HG03025 (cell line): ENCODE data around the gene CNTNAP2.
"Not testable (repeated sequence)": the region's sequence is repeated elsewhere in the genome, so short reads cannot be mapped to it uniquely, and the experiment has no call there.

Experiments
- ATAC-seq: cut with Tn5 transposase; IDR thresholded peaks from one replicate; pipeline ENCODE4 v1.9.1; 2021; ENCODE audit warnings: mild to moderate bottlenecking, moderate library complexity; ENCODE audit not compliant: unreplicated experiment, low FRiP score

Gene CNTNAP2

DNA sequence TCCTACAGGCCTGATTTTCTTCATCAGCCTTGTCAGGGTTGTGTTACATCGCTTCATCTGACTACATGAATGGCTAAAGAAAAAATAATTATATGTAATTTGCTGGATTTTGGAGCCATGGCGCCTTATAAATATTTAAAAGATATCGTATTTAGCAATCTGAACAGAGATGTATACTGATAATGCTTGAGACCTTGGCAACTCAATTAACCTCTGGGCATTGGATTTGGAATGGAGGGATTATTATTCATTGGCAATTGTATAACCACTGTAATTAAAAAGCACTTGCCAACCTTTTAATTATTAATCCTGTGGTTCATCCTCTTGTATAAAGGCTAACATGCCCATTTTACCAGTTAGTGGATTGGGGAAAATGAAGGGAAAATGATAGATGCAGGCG is 745.1 kb downstream of the CNTNAP2 start:
- no peak for ATAC-seq

DNA sequence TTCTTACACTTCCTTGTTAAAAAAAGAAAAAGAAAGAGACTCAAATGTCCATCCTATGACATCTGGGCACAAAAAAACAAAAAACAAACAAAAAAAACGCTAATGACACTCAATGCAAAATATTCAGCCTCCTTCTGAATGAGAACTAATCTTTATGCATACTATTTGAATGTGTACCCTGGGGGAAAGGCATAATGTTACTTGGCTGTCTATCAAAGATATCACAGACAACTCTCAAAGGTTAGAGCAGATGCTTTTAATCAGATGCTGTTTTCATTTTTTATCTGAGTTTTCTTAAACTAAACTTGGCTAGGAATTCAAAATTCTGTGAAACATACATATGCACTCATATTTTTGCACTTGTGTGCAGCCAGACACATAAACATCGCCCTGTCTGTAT is 745.8 kb downstream of the CNTNAP2 start:
- ATAC-seq: no peak

GRCh38 chr7:146864644-146865043 is 748.0 kb downstream of the CNTNAP2 start:
- no peak for ATAC-seq

DNA sequence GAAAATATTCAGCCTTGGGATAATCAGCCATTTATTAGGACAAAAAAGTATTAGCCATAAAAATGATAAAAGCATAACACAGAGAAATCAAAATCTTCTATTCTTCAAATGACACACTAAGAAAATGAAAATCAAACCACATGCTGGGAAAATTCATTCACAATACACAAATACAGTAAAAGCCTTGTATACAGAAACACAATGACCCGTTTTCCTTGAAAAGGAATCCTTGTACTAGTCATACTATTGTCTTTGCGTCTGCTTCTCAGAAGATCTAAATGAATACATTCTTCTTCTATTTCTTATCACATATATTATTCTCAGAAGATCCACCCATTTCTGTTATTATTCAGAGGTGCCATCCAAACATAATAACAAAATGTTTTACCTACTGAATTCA is 749.1 kb downstream of the CNTNAP2 start:
- ATAC-seq: no peak

DNA sequence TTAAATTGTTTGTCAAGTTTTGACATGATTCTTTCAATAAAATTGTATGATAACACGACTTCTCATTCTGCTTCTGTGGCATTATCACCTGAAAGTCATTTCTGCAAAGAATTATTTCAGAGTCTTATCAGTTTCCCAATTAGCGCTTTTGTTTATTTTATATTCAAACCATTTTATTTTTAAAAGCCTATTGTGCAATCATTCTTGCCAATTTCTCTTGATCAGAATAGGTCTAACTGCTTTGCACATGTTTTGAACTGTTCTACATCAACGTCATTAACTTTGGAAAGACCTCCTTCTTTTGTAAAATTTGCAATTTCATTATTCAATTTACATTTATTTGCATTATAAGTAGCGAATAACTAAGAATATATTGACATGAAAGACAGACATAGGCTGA is 758.1 kb downstream of the CNTNAP2 start:
- no peak for ATAC-seq

DNA sequence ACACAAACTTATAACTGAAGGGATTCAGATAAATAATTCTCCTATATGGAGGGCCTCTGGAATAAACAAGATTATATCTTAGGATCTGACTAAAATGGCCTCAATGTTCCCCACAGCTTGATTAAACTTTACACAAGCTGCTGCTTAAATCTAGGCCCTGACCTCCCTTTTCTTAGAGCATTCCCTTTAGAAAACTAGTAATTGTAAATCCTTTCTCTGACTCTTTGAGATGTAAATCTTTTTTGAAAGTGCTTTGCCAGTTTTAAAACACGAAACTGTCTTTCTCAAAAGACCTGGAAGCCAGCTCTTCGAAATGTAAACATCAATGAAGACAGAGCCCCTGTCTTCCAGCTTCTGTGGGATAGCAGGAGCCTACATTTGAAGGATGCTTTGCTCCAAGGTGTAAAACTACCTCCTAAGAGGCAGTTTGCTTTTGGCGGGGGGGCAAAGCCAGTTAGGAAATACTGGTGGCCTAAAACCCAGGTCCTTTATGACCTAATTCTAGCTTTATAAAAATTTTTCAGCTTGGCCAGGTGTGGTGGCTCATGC is 758.7 kb downstream of the CNTNAP2 start:
- ATAC-seq: no peak

DNA sequence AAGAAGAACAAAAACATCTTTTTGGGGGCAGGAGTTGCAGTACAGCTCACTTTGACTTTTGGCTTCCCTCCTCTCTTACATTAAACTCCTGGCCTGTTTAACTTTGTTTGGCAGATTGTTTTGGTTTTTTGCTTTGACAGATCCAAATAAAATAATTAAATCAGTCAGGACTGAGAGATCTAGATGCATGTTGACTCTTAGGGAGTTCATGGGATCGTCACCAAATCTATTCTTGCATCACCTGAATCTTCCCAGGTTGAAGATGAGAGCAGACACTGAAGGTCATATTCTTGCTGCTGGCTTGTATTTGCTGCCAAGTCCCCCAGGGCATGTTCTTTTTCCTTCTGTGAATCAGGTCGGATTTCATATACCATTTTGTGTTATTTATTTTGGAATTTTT is 759.4 kb downstream of the CNTNAP2 start:
- no peak for ATAC-seq

- no peak for ATAC-seq
These were observed 759.8 kb downstream of the CNTNAP2 start for GRCh38 chr7:146876411-146876810.

DNA sequence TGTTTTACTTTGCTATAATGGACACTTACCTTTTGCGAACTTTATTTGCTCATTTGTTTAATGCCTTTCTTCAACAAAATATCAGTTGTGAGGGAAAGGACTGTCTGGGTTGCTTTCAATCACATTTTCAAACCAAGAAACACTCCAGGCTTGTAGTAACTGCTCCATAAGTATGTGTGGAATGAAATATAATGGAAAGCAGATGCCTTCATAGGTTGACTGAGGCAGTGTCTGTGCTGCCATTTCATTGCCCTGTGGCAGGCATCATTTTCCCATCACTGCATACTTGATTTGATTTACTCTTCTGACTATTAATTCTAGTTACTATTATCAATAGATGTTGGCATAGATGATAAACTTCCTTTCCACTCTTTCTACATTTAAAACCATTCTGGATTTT is 762.3 kb downstream of the CNTNAP2 start:
- no peak for ATAC-seq

DNA sequence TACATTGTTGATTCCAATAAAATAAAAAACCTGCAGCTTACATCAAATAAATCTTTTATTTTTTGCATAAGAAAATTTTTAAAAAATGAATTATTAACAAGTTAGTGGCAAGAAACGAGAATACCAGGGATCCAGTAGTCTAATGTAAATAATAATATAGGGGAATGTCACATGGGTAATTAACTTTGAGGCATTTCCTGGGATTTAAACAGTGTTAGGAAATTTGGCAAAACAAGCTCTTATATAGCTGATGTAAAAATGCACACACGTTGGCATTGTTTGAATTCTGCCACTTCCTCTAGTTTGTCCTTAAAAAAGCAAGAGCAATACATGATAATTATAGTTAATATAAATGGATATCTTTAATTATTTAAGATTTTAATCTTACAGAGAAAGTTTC is 768.6 kb downstream of the CNTNAP2 start:
- no peak for ATAC-seq

GRCh38 chr7:146889806-146890555 is 773.4 kb downstream of the CNTNAP2 start:
- ATAC-seq: no peak

DNA sequence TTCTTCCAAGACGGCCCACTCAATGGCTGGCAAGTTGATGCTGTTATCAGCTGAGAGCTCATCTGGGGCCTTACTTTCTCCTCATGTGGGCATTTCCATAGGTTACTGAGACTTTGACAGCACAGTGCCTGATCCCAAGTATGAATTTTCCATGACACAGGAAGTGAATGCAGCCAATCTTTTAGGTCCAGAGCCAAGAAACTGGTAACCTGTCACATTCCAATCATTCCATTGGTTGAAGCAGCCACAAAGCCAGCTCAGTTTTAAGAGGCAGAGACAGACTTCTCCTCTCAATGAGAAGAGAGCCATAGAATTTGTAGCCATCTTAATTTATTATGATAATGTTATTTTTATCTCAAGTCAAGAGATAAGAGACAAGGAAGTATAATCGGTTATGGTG is 775.5 kb downstream of the CNTNAP2 start:
- ATAC-seq: no peak

- no peak for ATAC-seq
These were observed 778.3 kb downstream of the CNTNAP2 start for GRCh38 chr7:146894927-146895326.

GRCh38 chr7:146902266-146902665 is 785.7 kb downstream of the CNTNAP2 start:
- ATAC-seq: no peak

GRCh38 chr7:146902728-146903127 is 786.1 kb downstream of the CNTNAP2 start:
- ATAC-seq: no peak

- not testable (repeated sequence) for ATAC-seq
These were observed 789.1 kb downstream of the CNTNAP2 start for GRCh38 chr7:146905746-146906145.

DNA sequence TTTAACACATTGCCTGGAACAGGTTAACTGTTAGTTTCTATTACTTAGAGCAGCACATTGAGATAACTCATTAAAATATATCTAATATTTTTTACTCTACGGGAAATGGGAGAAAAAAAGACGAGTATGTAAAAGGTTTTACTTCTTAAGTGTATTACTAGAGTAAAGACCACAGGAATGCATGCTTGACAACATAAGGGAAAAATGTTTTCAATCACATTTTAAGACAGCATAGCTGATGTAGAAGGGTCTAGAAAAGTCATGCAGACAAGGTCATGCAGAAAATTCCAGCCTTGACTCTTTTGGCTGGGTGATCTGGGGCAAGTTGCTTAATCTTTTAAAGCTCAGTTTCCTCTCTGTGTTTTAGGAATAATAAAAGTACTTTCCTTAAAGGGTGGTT is 806.2 kb downstream of the CNTNAP2 start:
- ATAC-seq: no peak

- no peak for ATAC-seq
These were observed 810.2 kb downstream of the CNTNAP2 start for GRCh38 chr7:146926841-146927240.

DNA sequence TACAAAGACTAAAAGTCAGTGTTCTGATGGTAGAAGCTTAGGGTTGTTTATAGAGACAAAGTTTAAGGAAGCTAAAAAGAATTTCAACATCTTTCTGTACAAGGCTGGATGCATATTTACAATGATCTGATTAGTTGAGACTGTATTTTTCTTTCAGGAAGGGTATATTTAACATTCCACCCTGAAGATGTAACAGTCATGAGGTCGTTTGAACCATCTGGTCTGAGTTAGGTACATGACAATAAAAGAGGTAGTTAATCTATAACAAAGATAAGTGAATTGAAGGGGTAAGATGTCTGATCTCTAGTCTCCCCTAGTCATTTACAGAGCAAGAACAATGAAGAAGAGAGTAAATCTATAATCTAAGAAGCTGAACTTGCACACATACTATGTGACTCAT is 821.2 kb downstream of the CNTNAP2 start:
- ATAC-seq: no peak

DNA sequence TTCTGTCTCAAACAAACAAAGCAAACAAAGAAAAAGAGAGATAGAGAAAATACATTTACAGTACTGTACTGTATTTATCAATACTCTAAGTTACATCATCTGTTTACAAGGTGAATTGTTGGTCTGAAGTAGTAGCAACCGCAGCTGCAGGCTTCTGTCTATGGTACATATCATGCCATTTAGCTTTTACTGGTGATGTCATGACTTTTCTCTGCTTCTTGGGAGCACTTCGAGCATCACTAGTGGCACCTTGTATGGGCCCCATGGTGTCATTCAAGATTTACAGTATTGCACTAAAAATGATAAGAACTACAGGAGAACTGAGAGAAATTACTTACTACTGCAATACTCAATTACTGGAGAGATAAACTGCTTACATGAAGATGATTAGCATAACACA is 826.9 kb downstream of the CNTNAP2 start:
- ATAC-seq: no peak

DNA sequence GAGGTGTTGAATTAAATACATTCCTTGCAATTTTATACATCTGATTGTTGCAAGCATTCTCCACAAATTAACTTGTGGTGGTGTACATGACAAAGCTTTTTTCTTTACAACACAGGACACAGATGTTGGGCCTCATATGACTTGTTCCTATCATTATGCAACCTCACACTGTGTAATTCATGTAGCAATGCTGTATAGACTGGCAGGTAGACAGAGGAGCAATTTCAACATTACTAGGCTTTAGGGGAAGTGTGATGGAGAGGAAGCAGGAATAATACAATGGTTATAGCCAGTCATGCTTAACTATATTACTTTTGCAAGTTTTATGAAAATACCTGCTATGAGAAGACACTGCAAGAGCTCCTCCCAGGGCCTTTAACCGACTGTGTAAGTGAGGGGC is 832.1 kb downstream of the CNTNAP2 start:
- ATAC-seq: no peak

- no peak for ATAC-seq
These were observed 839.7 kb downstream of the CNTNAP2 start for GRCh38 chr7:146956321-146956720.
